B cell (primary cell): ENCODE measurements around the gene CORO2A. TPM values are rescaled to one million over a fixed set of nuclear protein-coding genes. Genes with fewer than 3 reads are reported as not detected.
"Not testable (repeated sequence)": the region's sequence is repeated elsewhere in the genome, so short reads cannot be mapped to it uniquely, and the experiment has no call there.

Source experiments
- ATAC-seq: fragments of 200-7000 bp; cut with Tn5 transposase; one replicate; pipeline ENCODE4 v1.10.0; 2021; ENCODE audit warnings: low read depth, mild to moderate bottlenecking, moderate number of reproducible peaks, moderate library complexity
- CTCF ChIA-PET: fragments of 350-600 bp; sonication (Branson Sonifier 250); formaldehyde crosslinking; loops from one replicate; lab custom pipeline; 2021; ENCODE audit warnings: antibody characterized with exemption, inconsistent platforms; lab: Charles Lee
- POLR2A ChIA-PET: fragments of 350-600 bp; sonication (Branson Sonifier 250); formaldehyde crosslinking; loops from one replicate; lab custom pipeline; 2021; ENCODE audit warnings: antibody characterized with exemption; lab: Charles Lee
- DNase-seq: peaks from one replicate; pipeline ENCODE4 v3.0.0; 2013
- H2AFZ ChIP-seq: 2 replicates; pipeline ENCODE4 v1.6.1; 2012; ENCODE audit warnings: mild to moderate bottlenecking, low read depth, low read length; ENCODE audit not compliant: insufficient read depth, poor library complexity, severe bottlenecking
- H3K27ac ChIP-seq, 2 donors: 1 replicate in 1 of 2; 2 replicates in 1 of 2; pipeline ENCODE4 v1.5.1; 2012 to 2013; ENCODE audit warnings: low read length in 2 of 2, mild to moderate bottlenecking in 2 of 2, moderate library complexity in 1 of 2
- H3K27me3 ChIP-seq, 4 experiments: fragments of 200-600 bp in 1 of 4; sonication (generic) in 1 of 4; replicated peaks in 1 of 4; 1 replicate in 2 of 4; 2 replicates in 2 of 4; pipeline versions ENCODE4 v1.6.1 to v1.7.0; 2013 to 2016; ENCODE audit warnings: low read length in 3 of 4, mild to moderate bottlenecking in 2 of 4, mixed read lengths in 1 of 4, moderate library complexity in 1 of 4; ENCODE audit not compliant: insufficient read depth in 4 of 4, control insufficient read depth in 3 of 4; ENCODE audit errors: control extremely low read depth in 1 of 4
- H3K36me3 ChIP-seq, 2 experiments: replicated peaks in 1 of 2; 1 replicate in 1 of 2; 2 replicates in 1 of 2; pipeline versions ENCODE4 v1.6.1 to v1.7.1; 2013; ENCODE audit warnings: low read length in 1 of 2; ENCODE audit not compliant: insufficient read depth in 2 of 2, control insufficient read depth in 1 of 2; ENCODE audit errors: control extremely low read depth in 1 of 2, extremely low read depth in 1 of 2
- H3K4me1 ChIP-seq, 2 donors: fragments of 200-600 bp in 1 of 2; sonication (generic) in 1 of 2; 1 replicate in 1 of 2; 2 replicates in 1 of 2; pipeline versions ENCODE4 v1.5.1 to v1.6.1; 2013 to 2017; ENCODE audit warnings: low read length in 2 of 2; ENCODE audit not compliant: control insufficient read depth in 2 of 2, insufficient read depth in 2 of 2
- H3K4me2 ChIP-seq: replicated peaks from 2 replicates; pipeline ENCODE3; 2012; ENCODE audit warnings: mild to moderate bottlenecking, low read depth, low read length; ENCODE audit not compliant: poor library complexity, severe bottlenecking
- H3K4me3 ChIP-seq, 5 experiments: fragments of 200-600 bp in 1 of 5; sonication (generic) in 1 of 5; 1 replicate in 3 of 5; 2 replicates in 2 of 5; pipeline versions ENCODE4 v1.5.1 to v1.7.0; 2011 to 2016; ENCODE audit warnings: low read length in 4 of 5, mild to moderate bottlenecking in 4 of 5, low read depth in 2 of 5, control low read depth in 1 of 5, moderate library complexity in 1 of 5; ENCODE audit not compliant: insufficient read depth in 1 of 5; ENCODE audit errors: control extremely low read depth in 1 of 5, extremely low read depth in 1 of 5
- H3K79me2 ChIP-seq: fragments of 200-600 bp; sonication (generic); one replicate; pipeline ENCODE4 v1.6.0; 2016; ENCODE audit warnings: low read length; ENCODE audit not compliant: control insufficient read depth, insufficient read depth
- H3K9ac ChIP-seq: fragments of 200-600 bp; sonication (generic); 2 replicates; pipeline ENCODE4 v1.6.1; 2017; ENCODE audit warnings: mild to moderate bottlenecking, low read length, moderate library complexity
- H3K9me3 ChIP-seq, 3 donors: one replicate each; pipeline versions ENCODE4 v1.6.1 to v1.7.1; 2013; ENCODE audit warnings: low read length in 2 of 3; ENCODE audit not compliant: control insufficient read depth in 2 of 3, insufficient read depth in 1 of 3; ENCODE audit errors: control extremely low read depth in 1 of 3
- H4K20me1 ChIP-seq: 2 replicates; pipeline ENCODE4 v1.6.0; 2012; ENCODE audit warnings: mild to moderate bottlenecking, low read length; ENCODE audit not compliant: insufficient read depth, control insufficient read depth, poor library complexity, severe bottlenecking
- H3K27ac Mint-ChIP-seq: one replicate; pipeline ENCODE4 v1.8.0; 2021; ENCODE audit warnings: mixed read lengths
- H3K27me3 Mint-ChIP-seq: one replicate; pipeline ENCODE4 v1.8.0; 2021; ENCODE audit warnings: mixed read lengths
- H3K4me1 Mint-ChIP-seq: one replicate; pipeline ENCODE4 v1.8.0; 2021; ENCODE audit warnings: mixed read lengths
- H3K4me3 Mint-ChIP-seq: one replicate; pipeline ENCODE4 v1.8.0; 2021; ENCODE audit warnings: mixed read lengths
- H3K9me3 Mint-ChIP-seq: one replicate; pipeline ENCODE4 v1.8.0; 2022; ENCODE audit warnings: mixed read lengths; ENCODE audit not compliant: insufficient read depth
- EZH2 ChIP-seq: IDR thresholded peaks from 2 replicates; pipeline ENCODE4 v1.6.1; 2012; ENCODE audit warnings: borderline replicate concordance, low read depth, mild to moderate bottlenecking, moderate library complexity, low read length; ENCODE audit not compliant: insufficient read depth, poor library complexity, severe bottlenecking
- WGBS: methylation state at CpG from one replicate; pipeline ENCODE4 v1.1.5; 2013; ENCODE audit warnings: missing lambda C conversion rate; ENCODE audit not compliant: insufficient coverage; 5-methylcytosine and 5-hydroxymethylcytosine counted together
- intact Hi-C: fragments of 100-400 bp; cut with micrococcal nuclease; formaldehyde crosslinking; loops from one replicate; pipeline ENCODE4 v1.10.0; 2022
- polyA plus RNA-seq: library from polyadenylated mRNA; depleted of rRNA; stranded (reverse); fragments of >200 nt; gene quantifications from 2 replicates; pipeline ENCODE4 v1.2.3, GENCODE V29; 2012
- total RNA-seq, 2 donors: library from RNA; stranded (reverse); fragments of 120-200 nt in 1 of 2; gene quantifications; 1 replicate in 1 of 2; 2 replicates in 1 of 2; pipeline versions ENCODE4 v1.2.3 to v1.2.4, GENCODE V29; 2013 to 2022
- TF ChIP-seq, protein P1 (sequence below): fragments of 200-600 bp; IDR thresholded peaks from one replicate; pipeline ENCODE4 v1.8.0; 2022; ENCODE audit warnings: antibody characterized with exemption, mild to moderate bottlenecking

The CORO2A gene
- total and polyA plus RNA-seq, 2 donors (not counting 1 experiment from before 2014, with no cell fraction given) = 1.1 to 2.0 TPM

DNA sequence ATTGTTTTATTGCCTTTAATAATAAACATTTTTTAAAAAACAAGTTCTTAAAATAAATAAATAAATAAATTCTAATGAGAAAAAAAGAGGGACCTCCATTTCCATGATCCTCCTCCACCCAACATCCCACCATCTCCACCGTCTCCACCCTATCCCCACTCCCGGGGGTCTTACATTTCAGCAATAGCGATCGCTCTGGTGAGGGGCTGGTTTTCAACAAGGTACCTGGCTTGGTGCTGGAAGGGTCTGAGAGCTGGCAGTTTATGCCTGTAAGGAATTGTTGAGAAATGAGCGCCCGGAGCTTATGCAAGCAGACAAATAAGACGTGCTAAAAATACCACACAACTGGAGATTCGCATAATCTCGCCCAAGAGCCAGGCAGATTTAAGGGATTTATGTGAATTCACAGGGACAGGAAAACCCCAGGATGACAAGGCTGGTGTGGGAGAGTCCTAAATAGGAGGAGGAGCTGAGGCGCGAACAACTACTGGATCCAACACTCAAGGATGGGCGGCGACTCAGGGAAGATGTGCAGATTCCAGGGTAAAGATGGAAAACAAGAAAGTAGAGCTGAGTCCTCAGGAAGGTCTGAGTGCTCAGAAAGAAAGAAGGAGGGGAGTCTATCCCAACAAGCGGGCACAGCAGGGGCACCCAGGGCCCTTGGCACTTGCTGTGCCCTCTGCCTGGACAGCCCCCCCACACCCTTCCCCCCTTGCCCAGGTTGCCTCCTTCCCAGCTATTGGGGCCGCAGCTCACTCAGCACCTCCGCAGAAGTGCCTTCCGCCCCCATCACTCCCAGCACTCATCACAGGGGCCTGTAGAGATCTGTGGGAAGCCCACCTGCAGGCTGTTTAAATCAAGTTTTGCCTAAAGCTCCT is 100.5 kb downstream of the CORO2A start:
- Histone ChIP-seq H4K20me1 (no peaks in the 10 kb centered on the region), H3K27ac (no peak overlapping the region), H3K9me3 (no peaks in the 10 kb centered on the region), H3K27me3 (no peaks in the 10 kb centered on the region), H3K36me3 (peaks cover 0 to 11% of the 10 kb centered on the region in 2 experiments), H3K4me2 (no peak overlapping the region), H2AFZ (no peak overlapping the region), H3K4me1 (peaks cover 0 to 8% of the 10 kb centered on the region in 2 donors), H3K4me3 (no peak overlapping the region), H3K9ac (no peak overlapping the region), H3K79me2 (peaks cover 13% of the 10 kb centered on the region)
- H3K4me1 Mint-ChIP-seq = peaks cover 7% of the 10 kb centered on the region
- no peak for DNase-seq
- TF ChIP-seq EZH2 = no peak
- TF ChIP-seq, protein P1, sequence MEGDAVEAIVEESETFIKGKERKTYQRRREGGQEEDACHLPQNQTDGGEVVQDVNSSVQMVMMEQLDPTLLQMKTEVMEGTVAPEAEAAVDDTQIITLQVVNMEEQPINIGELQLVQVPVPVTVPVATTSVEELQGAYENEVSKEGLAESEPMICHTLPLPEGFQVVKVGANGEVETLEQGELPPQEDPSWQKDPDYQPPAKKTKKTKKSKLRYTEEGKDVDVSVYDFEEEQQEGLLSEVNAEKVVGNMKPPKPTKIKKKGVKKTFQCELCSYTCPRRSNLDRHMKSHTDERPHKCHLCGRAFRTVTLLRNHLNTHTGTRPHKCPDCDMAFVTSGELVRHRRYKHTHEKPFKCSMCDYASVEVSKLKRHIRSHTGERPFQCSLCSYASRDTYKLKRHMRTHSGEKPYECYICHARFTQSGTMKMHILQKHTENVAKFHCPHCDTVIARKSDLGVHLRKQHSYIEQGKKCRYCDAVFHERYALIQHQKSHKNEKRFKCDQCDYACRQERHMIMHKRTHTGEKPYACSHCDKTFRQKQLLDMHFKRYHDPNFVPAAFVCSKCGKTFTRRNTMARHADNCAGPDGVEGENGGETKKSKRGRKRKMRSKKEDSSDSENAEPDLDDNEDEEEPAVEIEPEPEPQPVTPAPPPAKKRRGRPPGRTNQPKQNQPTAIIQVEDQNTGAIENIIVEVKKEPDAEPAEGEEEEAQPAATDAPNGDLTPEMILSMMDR = no peak
- no peaks in the 10 kb centered on the region for H3K9me3 Mint-ChIP-seq
- ATAC-seq = no peak
- intact Hi-C loops = no loop called here
- ChIA-PET CTCF (interaction anchor here (1.0 to 1.7 kb wide), 4 partner anchors 113 to 172 kb away, joined by 3 to 5 read pairs (median 4); partner anchors contain the start of gene TBC1D2), POLR2A (no interaction called here)
- H3K4me3 Mint-ChIP-seq = no peak overlapping the region
- 98% methylated on average over 9 of the region's 17 CpGs for WGBS
- no peak overlapping the region for H3K27ac Mint-ChIP-seq
- H3K27me3 Mint-ChIP-seq = no peaks in the 10 kb centered on the region

DNA sequence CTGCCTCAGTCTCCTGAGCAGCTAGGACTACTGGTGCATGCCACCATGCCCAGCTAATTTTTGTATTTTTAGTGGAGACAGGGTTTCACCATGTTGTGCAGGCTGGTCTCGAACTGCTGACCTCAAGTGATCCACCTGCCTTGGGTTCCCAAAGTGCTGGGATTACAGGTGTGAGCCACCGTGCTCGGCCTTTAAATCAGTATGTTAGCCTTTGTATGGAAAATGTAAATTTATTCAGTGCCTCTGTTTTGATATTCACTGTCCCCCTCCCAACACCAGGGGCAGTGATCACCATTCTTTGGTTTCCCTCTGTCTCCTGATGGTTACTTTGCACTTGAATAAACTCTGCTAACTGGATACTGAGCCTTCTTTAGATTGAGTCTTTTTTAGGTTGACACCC is 101.8 kb downstream of the CORO2A start:
- H3K4me1 ChIP-seq, ATAC-seq, H4K20me1 ChIP-seq, H3K27ac ChIP-seq, H3K4me3 ChIP-seq, H3K36me3 ChIP-seq, H3K9ac ChIP-seq, H2AFZ ChIP-seq, H3K9me3 ChIP-seq, H3K27me3 Mint-ChIP-seq, H3K4me2 ChIP-seq, H3K9me3 Mint-ChIP-seq, H3K27me3 ChIP-seq, H3K79me2 ChIP-seq, intact Hi-C loops, H3K4me3 Mint-ChIP-seq, DNase-seq, H3K27ac Mint-ChIP-seq: not testable (repeated sequence)
- ChIA-PET CTCF (interaction anchor here (0.7 to 1.7 kb wide), 5 partner anchors 17 to 191 kb away, joined by 3 to 5 read pairs (median 4); partner anchors contain the start of gene TRIM14), POLR2A (interaction anchor here (1.1 kb wide), 1 partner anchor 28 kb away, joined by 5 read pairs; the partner anchor contains the start of gene TRIM14)
- 86% methylated on average over 1 of the region's 3 CpGs for WGBS
- H3K4me1 Mint-ChIP-seq = peaks cover 19% of the 10 kb centered on the region
